ENCODE data around the gene RC3H2. TPM values are rescaled to one million over a fixed set of nuclear protein-coding genes. Genes with fewer than 3 reads are reported as not detected.

RC3H2 gene
- total and polyA plus RNA-seq, 2 of the 13 experiments (the other 11 are each of a cell fraction or from before 2014, with no cell fraction given), result 21.0 to 36.4 TPM

DNA sequence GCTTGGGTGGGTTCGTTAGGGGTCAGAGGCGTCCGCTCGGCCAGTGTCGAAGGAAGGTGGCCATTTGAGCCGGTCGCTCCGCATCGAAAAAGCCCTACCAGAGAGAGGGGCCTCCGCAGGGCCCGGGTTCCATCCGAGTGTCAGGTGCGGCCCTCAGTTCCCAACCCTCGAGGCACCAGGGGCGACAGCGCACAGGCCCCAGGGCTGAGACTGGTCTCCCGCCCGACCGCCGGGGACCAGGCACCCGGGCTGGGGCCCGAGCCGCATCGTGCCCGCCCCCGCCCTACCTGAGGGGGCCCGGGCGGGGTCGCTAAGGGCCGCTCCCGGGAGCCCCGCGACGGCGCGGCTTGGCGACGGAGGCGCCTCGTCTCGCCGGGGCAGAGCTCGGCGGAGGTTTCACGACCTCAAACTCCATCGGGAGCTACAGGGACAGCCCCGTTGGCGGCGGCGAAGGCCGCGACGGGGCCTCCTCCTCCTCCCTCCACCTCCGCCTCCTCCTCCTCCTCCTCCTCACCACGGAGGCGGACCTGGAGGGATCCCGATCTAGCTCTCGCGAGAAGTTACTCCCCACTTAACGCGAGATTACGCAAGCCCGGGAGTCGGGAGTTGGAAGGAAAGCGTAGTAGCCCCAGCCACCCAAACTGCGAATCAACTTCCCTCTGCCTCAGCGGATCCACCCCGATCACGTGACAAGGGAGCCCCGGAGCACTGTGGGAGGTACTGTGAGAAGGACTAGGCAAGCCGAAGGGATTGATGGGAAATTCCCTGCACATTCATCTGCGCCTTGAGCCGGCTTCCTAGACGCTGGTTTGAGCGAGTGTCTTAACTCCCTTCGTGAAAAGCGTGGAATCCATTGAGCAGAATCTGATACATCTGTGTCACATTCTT is at the start of gene RC3H2 (continued):
- peak; percentile 75; the same call in 1 of the 2 replicates for TF ChIP-seq KDM5A (IDR thresholded peaks at IDR 0.05; ENCODE audit: borderline replicate concordance, low read length)
- no peak for TF ChIP-seq EZH2 (conservative IDR thresholded peaks at IDR 0.05; ENCODE audit: low read depth, low read length)
- no peak; the same call in 1 of the 2 replicates for TF ChIP-seq ZNF441 (CRISPR knock-in tag; IDR thresholded peaks at IDR 0.05; ENCODE audit: borderline replicate concordance)
- TF ChIP-seq TEAD2 (CRISPR knock-in tag; IDR thresholded peaks at IDR 0.05), result no peak
- TF ChIP-seq TOE1 (CRISPR knock-in tag; IDR thresholded peaks at IDR 0.05), result no peak
- TF ChIP-seq ZSCAN29 (CRISPR knock-in tag; conservative IDR thresholded peaks at IDR 0.05), result no peak
- no peak for TF ChIP-seq ZMYM3 (CRISPR knock-in tag; IDR thresholded peaks at IDR 0.05)
- no peak for TF ChIP-seq ZBTB1 (CRISPR knock-in tag; IDR thresholded peaks at IDR 0.05; ENCODE audit: borderline replicate concordance)
- TF ChIP-seq, protein P1, sequence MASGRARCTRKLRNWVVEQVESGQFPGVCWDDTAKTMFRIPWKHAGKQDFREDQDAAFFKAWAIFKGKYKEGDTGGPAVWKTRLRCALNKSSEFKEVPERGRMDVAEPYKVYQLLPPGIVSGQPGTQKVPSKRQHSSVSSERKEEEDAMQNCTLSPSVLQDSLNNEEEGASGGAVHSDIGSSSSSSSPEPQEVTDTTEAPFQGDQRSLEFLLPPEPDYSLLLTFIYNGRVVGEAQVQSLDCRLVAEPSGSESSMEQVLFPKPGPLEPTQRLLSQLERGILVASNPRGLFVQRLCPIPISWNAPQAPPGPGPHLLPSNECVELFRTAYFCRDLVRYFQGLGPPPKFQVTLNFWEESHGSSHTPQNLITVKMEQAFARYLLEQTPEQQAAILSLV (CRISPR knock-in tag; IDR thresholded peaks at IDR 0.05; ENCODE audit: borderline replicate concordance), result no peak; the same call in 1 of the 2 replicates
- TF ChIP-seq TGIF2 (CRISPR knock-in tag; IDR thresholded peaks at IDR 0.05), result no peak
- peak; percentile 90 for TF ChIP-seq ARNT2 (CRISPR knock-in tag; IDR thresholded peaks at IDR 0.05; ENCODE audit: low read depth)
- no peak for TF ChIP-seq ZNF589 (CRISPR knock-in tag; conservative IDR thresholded peaks at IDR 0.05)
- no peak for TF ChIP-seq CC2D1A (CRISPR knock-in tag; IDR thresholded peaks at IDR 0.05)
- TF ChIP-seq GTF3A (CRISPR knock-in tag; conservative IDR thresholded peaks at IDR 0.05), result no peak
- TF ChIP-seq RCOR2 (CRISPR knock-in tag; IDR thresholded peaks at IDR 0.05), result peak; percentile 97
- no peak for TF ChIP-seq ZKSCAN1 (IDR thresholded peaks at IDR 0.05; ENCODE audit: low read length)
- TF ChIP-seq REL (CRISPR knock-in tag; conservative IDR thresholded peaks at IDR 0.05), result no peak
- TF ChIP-seq NFATC3 (CRISPR knock-in tag; IDR thresholded peaks at IDR 0.05), result no peak
- TF ChIP-seq KLF12 (CRISPR knock-in tag; IDR thresholded peaks at IDR 0.05; ENCODE audit: borderline replicate concordance), result peak; percentile 59; the same call in 1 of the 2 replicates
- TF ChIP-seq, protein P2, sequence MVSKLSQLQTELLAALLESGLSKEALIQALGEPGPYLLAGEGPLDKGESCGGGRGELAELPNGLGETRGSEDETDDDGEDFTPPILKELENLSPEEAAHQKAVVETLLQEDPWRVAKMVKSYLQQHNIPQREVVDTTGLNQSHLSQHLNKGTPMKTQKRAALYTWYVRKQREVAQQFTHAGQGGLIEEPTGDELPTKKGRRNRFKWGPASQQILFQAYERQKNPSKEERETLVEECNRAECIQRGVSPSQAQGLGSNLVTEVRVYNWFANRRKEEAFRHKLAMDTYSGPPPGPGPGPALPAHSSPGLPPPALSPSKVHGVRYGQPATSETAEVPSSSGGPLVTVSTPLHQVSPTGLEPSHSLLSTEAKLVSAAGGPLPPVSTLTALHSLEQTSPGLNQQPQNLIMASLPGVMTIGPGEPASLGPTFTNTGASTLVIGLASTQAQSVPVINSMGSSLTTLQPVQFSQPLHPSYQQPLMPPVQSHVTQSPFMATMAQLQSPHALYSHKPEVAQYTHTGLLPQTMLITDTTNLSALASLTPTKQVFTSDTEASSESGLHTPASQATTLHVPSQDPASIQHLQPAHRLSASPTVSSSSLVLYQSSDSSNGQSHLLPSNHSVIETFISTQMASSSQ (IDR thresholded peaks at IDR 0.05; ENCODE audit: low read depth), result no peak
- TF ChIP-seq, protein P2 (CRISPR knock-in tag; IDR thresholded peaks at IDR 0.05; ENCODE audit: borderline replicate concordance), result peak; percentile 26; the same call in 1 of the 2 replicates
- TF ChIP-seq ZSCAN12 (CRISPR knock-in tag; IDR thresholded peaks at IDR 0.05), result no peak
- no peak for TF ChIP-seq ELF4 (CRISPR knock-in tag; IDR thresholded peaks at IDR 0.05; ENCODE audit: borderline replicate concordance)
- no peak for TF ChIP-seq PAWR (CRISPR knock-in tag; IDR thresholded peaks at IDR 0.05; ENCODE audit: borderline replicate concordance)
- no peak for TF ChIP-seq JUN (CRISPR knock-in tag; IDR thresholded peaks at IDR 0.05)
- peak; percentile 57; the same call in 1 of the 2 replicates for TF ChIP-seq ZKSCAN8 (CRISPR knock-in tag; IDR thresholded peaks at IDR 0.05; ENCODE audit: borderline replicate concordance)
- TF ChIP-seq ZNF839 (CRISPR knock-in tag; IDR thresholded peaks at IDR 0.05; ENCODE audit: borderline replicate concordance), result no peak
